Activated T-cell treated with anti-CD3 and anti-CD28 coated beads for 1 hour (primary cell): ENCODE data around the gene PPP1R1A.

Experiments
- DNase-seq: peaks from one replicate; pipeline ENCODE4 v3.0.0-alpha.2; 2020; ENCODE audit warnings: low read depth

Gene PPP1R1A, protein sequence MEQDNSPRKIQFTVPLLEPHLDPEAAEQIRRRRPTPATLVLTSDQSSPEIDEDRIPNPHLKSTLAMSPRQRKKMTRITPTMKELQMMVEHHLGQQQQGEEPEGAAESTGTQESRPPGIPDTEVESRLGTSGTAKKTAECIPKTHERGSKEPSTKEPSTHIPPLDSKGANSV

DNA sequence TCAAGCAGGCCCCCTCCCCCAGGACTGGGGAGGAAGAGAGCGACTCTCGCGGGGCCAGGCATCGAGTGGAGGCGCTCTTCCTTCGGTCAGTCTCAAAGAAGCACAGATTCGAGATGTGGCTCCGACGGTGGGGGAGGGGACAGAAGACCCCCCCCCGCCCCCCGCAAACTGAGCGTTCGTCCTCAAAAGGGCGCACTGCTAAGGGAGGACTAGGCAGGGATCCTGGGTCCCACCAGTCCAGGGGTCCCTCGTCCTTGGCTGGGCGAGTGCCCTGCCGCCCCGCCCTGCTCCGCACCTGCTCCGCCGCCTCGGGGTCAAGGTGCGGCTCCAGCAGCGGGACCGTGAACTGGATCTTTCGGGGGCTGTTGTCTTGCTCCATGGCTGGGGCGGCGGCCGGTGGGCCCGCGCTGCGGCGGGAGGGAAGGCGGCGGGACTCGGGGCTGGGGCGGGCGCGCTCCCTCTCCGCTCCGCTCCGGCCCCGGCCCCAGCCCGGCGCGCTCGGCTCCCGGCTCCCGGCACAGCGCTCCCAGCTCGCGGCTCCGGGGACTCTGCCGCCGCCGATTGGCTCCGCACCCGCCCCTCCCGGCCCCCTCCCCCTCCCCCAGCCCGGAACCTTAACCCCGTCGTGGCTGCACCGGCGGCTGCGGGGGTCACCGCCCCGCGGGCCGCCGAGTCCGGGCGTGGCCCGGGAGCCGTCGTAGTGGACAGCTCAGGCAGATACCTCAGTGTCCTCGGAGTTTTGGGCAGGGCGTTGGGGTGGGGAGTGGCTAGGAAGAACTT, at the start of gene PPP1R1A:
TSS of gene PPP1R1A (minus strand) at position 550 of the 780 bp plus-strand sequence. CDS start at position 379, 171 bp downstream.
- DNase-seq = no peak

DNA sequence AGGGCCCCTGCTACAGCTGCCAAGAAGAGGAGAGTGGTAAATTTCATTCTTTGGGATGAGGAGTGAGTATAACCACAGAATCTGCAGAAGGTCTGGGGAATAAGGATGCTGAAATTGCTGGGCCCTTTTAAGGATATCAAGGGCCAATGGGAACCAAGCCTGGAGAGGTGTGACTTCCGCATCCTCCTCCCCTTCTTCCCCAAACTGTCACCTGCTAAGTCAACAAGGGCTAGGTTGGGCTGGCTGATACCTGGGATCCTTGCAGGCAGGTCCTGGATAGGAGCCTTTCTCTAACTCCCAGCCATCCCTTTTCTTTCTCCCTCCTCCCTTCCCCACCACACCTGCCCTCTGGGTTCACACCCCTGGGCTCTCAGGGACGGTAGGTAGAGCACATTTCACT, 46.3 kb upstream of the PPP1R1A start, which contains the start of gene LACRT:
TSS of gene LACRT (minus strand) at position 101 of the 400 bp plus-strand sequence. CDS start at position 47, 54 bp downstream.
- no peak for DNase-seq

DNA sequence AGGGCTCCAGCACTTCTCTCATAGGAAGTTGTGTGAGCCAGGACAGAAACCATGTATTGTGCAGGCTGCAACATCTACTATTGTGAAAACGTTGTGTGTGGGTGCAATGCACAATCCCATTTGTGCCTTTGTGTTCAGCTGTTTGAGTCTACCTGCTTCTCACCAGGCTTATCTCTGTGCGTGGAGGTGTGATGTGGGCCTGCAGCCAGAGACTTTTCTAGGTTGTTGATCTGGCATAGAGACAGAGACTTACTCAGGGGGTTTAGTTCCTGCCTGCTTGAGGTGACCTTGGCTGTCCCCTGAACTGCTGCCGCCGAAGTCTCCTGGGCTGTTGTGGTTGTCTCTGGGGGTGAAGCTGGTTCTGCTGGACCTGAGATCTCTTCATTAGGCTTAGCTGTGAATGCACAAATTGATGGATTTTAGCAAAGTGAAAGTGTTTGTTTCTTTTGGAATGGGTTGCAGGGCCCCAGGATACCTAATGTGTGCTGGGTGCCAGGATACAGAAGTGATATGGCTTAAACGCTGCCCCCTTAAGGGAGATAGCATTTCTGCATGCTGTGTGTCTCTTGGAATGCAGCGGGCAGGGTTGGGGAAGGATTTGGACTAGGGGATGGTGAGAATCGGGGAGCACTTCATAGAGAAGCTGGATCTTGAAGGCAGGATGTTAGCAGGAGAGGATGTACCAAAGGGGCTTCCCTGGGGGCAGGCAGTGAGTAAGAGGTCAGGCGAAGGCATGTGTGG, 43.7 kb upstream of the PPP1R1A start:
- DNase-seq = no peak

DNA sequence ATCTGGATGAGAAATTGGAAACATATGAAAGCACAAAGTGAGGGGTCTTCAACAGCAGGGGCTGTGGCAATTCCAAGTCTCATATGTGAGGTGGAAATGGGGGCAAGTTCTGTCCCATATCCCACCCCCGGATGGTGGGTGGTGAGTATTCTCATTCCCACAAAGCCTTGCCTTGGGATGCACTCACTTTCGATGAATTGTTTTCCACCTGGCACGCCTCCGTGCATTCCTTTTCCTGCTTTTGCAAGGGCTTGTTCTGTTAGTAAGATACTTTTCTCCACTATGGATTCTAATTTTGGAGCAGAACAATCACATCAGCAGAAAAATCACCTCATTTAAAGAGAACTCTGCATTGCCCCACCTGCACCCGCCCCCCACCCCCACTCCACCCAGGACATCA, 43.1 kb upstream of the PPP1R1A start:
- DNase-seq = no peak

DNA sequence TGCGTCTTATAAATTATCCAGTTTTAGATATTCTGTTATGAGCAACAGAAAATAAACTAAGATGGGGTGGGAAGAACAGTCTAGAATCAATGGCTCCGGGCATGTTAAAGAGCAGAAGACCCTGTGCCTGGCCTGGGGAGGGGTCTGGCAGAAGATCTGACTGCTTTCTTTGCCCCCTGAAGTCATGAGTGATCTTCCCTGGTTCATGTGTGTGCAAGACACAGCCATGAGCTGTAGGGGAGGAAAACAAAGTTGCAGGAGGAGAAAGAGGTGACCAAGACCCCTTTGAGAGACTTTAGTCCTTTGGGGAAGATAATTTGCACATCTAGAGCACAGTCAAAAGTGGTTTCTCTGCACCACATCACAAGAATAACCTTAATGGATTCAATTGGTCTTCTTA, 41.5 kb upstream of the PPP1R1A start:
- DNase-seq = no peak

DNA sequence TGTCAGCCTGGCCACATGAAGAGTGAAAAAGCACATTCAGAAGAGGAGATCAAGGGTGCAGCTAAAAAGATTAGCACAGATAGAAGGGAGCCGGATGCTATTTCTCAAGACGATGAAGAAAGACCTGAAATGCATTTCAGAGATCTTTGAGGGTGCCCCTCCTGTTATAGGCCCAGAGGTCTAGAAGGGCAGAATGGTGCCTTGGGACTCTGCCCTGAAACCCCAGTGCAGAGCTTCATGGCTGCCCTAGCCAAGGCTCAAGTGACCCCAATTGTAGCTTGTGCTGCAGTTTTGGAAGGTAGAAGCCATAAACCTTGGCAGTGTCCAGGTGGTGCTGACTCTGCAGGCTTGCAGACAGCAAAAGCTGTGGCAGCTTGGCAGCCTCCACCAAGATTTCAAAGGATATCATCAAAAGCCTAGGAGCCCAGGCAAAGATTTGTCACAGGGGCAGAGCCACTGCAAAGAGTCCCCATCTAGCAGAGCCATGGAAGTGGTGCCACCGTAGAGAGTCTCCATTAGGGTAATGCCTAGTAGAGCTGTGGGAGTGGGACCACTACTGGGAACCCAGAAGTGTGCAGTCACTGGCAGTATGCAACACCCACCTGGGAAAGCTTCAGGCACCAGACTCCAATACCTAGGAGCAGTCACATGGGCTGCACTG, 39.9 kb upstream of the PPP1R1A start:
- DNase-seq = no peak

DNA sequence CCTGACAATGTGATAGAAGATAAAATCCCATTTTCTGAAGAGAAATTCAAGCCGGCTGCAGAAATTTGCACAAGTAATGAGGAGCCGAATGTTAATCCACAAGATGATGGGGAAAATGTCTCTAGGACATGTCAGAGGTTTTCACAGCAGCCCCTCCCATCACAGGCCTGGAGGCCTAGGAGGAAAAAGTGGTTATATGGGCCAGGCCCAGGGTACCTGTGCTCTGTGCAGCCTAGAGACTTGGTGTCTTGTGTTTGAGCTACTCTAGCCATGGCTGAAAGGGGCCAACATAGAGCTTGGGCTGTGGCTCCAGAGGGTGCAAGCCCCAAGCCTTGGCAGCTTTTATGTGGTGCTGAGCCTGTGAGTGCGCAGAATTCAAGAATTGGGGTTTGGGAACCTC, 38.8 kb upstream of the PPP1R1A start:
- no peak for DNase-seq

DNA sequence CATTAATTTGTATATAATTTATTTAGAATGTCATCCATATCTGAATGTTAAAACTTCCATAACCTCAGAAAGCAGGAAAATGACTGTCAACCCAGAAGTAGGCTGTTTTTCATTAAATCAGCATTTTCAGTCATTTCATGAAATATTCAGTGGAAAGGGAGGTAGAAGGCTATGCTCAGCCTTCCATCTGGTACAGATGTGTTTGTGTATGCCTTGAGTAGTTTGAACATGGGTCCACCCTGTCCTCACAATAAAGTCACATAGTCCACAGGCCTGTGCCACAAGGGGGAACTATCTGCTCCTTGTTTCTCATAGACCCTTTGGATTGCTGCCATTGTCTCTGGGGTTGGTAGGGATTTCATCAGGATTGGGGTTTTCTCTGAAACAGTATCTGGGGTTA, 37.1 kb upstream of the PPP1R1A start:
- DNase-seq = no peak

DNA sequence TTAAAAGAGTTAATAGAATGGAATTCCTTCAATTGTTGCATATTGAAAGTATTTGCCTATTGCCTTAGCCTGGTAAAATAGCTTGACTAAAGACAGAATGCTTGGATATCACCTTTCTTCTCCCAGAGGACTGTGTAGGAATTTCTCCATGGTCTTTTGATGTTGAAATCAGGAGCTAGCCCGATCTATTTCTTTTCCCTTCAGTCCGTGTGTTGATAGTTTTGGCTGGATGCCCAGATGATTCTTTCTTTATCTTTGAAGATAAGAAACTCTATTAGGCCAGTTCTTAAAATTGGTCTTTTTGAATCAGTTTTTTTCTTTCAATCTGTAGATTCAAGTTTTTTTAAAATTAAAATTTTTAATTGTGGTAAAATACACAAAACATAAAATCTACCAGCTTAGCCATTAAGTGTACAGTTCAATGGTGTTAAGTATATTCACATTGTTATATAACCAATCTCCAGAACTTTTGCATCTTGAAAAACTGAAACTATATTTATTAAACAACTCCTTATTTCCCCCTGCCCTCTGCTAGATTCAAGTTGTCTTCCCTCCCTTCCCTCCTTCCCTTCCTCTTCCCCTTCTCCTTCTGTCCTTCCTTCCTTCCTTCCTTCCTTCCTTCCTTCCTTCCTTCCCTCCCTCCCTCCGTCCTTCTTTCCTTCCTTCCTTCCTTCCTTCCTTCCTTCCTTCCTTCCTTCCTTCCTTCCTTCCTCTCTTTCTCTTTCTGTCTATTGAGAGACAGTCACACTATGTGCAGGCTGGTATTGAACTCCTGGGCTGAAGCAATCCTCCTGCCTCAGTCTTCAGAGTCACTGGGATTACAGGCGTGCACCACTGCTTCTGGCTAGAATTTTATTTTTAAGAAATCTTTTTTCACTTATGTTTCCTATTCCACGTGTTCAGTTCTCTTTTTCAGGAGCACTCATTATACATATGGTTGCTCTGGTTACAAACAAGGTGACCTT, 36.1 kb upstream of the PPP1R1A start:
- no peak for DNase-seq

DNA sequence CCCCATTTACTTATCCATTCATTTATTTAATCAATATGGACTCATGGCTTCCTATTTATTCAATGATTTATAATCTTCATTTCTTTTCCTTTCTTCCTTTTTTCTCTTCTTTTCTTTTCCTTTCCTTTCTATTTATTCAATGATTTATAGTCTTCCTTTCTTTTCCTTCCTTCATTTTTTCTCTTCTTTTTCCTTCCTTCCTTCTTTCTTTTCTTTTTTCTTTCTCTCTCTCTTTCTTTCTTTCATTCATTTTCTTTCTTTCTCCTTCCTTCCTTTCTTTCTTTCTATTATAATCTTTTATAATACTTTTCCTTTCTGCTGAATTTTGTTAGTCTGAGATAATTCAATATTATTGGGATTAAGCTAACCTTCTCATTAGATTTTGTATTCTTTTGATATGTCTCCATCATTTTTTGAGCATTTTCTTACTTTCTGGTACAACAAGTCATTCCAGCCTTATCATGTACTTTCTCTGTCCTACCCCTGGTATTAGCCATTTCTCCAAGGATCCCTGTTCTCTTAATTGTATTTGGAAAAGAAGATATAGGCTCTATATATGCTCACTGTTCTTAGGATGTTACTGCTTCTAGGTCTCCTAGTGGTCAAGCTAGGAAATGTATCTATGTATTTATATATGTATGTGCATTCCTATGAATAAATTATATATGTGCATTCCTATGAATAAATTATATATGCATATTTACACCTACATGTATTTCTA, 34.2 kb upstream of the PPP1R1A start:
- no peak for DNase-seq

DNA sequence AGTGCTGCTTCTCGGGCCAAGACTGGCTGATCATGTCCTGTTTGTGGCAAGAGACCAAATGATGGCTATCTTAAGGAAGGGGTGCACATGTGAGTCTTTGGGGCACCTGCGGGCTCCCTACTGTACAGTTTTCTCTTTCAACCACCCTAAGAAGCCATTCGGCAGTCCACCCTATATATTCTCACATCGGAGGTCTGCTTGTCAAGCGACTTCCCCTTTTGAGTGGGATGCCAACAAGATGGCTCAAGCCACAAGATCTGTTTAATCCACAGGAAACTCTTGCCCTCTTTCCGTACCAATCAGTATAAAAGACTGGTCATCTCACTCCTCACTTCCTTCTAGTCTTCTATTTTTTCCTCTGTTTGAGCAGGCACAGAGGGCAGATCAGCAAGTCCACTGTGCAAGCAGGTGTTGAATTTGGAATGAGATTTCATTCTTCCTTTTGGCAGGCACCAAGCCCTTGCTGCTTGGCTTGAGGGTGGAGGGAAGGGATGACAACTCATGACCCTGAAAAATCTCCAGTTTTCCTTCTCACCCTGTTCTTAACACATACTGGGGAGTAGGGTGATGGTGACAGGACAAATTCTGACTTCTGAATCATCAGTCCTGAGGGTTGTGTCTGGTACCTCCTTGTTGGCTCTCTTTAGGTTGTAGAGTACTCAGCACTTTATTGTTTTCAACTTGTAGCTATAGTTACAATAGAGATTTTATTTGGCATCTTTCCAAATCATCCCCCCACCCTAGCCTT, 28.6 kb upstream of the PPP1R1A start:
- no peak for DNase-seq

DNA sequence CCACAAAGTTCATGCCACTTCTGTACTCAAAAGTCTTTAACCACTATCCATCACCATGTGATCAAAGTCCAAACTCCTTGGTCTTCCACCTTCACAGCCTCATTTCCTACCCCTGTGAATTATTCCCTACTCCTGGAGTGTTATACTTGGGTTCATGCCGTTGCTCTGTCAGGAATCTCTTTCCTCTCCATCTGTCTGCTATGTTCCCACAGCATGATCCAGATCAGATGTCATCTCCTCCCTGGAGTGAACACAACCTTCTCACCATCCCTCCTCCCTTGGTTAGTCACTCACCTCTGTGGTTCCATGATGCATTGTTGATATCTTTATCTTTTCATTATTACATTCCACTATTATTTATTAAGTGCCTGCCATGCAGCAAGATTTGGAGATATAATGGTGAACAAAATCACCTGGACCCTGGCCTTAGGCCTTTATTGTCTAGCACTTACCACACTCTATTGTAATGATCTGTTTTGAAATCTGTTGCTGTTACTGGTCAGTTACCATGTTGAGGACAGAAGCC, 23.8 kb upstream of the PPP1R1A start:
- no peak for DNase-seq

DNA sequence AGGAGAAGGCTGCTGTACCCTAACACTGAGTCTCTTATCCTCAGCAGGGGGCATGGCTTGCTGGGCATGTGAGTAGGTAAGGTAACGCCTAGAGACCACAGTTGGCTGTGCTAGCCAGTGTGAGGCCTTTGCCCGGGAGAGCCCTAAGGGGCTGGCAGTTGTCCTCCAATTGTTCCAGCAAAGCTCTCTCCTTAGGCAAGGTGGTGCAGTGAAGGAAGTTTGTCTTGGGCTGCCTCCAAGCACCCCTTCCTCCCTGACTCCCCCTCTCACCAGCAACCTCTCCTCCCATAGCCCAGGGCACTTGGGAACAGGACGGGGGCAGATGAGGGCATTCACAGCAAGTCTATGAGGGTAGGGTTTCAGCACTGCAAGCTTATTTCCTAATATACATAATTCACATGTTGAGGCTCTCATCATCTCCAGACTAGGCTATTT, 23.3 kb upstream of the PPP1R1A start:
- no peak for DNase-seq

DNA sequence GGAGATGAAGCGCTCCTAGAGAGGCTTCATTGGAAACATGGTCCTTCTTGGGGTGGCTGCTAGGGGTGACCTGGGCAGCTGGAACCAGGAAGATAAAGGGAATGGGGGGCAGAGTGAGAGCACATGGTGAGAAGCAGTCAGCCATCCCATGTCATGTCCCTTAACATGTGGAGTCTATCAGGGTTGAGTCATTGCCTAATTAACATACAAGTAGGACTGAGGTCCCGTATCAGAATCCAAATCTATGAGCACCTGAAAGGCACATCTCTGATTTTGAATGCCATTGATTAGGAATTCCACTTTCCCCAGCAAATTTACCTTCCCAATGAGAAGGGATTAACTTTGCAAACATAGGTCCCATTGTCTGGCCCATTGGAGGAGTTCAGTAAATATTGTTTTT, 20.3 kb upstream of the PPP1R1A start:
- no peak for DNase-seq

DNA sequence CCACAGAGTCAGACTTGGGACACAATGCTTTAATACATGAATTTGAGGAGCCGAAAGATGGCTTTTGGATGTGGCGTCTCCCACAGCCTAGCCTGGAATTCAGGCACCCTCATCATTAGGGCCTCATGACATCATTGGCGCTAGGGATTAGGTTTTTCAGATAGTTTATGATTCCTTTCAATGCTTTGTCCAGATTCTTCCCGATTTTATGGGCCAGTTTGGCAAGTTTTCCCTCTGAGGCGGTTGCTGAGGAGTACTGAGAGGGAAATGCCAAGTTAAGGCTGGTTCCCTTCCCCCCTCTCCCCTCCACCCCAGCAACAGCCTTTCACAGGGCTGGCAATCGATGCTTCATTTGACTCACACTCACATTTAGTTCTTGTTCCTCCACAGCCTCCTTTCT, 19.7 kb upstream of the PPP1R1A start:
- no peak for DNase-seq

DNA sequence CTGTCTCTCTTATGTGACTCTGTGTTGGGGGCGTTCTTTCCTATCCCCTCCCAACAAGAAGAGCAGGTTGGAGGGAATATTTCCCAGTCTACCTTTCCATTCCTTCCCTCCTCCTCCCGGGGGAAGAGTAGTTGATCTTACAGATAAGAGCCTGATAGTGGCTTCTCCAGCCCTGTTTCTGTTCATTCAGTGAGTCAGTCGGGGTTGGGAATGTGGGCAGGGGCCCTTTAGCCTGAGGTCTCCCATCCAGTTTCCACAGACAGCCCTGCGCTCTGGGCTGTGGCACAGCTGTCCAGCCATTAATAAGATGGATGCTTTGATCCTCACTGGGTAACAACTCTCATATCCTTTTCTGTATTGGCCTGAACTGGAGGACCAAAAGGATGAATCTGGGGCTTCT, 18.1 kb upstream of the PPP1R1A start:
- DNase-seq = no peak

DNA sequence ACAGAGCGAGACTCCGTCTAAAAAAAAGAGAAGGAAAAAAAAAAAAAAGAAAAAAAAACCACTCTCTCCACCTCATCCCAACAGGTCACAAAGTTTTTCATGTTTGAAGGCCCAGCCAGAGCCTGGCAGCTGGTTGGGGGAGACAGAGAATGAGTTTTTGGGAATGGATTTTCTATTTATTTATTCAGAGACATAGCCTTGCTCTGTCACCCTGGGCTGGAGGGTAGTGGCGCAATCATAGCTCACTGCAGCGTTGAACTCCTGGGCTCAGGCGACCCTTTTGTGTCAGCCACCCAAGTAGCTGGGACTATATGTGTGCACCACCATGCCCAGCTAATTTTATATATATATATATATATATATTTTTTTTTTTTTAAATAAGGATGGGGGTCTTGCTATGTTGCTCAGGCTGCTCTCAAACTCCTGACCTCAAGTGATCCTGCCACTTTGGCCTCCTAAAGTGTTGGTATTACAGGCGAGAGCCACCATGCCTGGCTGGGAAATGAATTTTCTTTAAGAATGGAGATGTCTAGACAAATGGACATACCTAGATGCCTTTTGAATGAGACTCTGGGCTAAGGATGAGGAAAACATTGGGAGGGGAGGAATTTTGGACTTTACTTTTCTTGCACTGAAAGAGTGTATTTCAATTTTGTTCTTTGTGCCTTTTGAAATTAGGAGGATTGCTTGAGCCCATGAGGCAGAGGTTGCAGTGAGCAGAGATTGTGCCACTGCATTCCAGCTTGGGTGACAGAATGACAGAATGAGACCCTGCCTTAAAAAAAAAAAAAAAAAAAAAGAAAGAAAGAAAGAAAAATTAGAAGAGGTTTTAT, 16.9 kb upstream of the PPP1R1A start:
- no peak for DNase-seq

DNA sequence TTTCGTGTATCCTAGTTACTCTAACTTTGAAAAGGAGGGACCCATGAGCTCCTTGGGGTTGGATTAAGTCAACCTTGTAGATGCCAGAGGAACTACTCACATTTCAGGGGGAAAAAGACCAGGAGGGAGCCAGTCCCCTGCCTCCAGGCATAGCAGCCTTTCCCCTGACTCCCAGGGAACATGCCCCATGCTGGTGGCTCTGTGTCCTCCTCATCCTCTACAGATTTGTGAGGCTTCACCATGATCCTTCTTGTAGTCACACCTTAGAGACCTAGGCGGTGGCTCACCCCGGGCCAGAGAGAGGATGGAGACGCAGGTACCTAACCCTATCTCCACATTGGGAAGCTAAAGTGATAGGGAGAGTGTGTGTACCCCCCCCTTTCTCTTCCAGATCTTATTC, 16.0 kb upstream of the PPP1R1A start:
- DNase-seq = no peak

DNA sequence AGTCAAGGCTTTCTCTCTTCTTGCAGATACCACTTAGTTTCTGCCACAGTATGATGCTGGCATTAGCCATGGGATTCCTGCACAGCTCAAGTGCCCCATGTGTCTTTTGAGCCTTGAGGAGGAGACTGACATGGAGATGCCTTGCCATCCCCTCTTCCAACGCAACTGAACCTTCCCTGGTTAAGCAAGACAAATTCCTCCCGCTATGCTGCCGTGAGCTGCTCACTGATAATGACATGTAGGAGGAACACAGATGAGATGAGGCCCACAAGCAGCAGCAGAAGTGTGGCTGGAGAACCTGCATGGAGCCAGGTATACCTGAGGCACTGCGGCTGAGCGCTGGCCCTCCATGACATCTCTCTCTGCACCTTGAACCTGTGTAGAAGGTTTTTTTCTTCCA, 15.4 kb upstream of the PPP1R1A start:
- no peak for DNase-seq
